Measurements from ENCODE around the gene DNAJC28. TPM values are rescaled to one million over a fixed set of nuclear protein-coding genes. Genes with fewer than 3 reads are reported as not detected.
A peak's percentile ranks its signal among the peaks of the same experiment; 100 is the strongest.

The DNAJC28 gene
- total and polyA plus RNA-seq, 9 of the 15 experiments (the other 6 are each of a cell fraction or from before 2014, with no cell fraction given) = 0.68 to 2.5 (median 1.1) TPM

- TF ChIP-seq CUX1 (CRISPR knock-in tag; IDR thresholded peaks at IDR 0.05) = no peak
- TF ChIP-seq ESRRA (IDR thresholded peaks at IDR 0.05; ENCODE audit: borderline replicate concordance, low read depth) = peak; percentile 43; the same call in 1 of the 2 replicates
- TF ChIP-seq POLR2H (tag; IDR thresholded peaks at IDR 0.05; ENCODE audit: low read depth) = peak; percentile 85
- TF ChIP-seq ZNF174 (CRISPR knock-in tag; IDR thresholded peaks at IDR 0.05) = no peak
- TF ChIP-seq, protein P1, sequence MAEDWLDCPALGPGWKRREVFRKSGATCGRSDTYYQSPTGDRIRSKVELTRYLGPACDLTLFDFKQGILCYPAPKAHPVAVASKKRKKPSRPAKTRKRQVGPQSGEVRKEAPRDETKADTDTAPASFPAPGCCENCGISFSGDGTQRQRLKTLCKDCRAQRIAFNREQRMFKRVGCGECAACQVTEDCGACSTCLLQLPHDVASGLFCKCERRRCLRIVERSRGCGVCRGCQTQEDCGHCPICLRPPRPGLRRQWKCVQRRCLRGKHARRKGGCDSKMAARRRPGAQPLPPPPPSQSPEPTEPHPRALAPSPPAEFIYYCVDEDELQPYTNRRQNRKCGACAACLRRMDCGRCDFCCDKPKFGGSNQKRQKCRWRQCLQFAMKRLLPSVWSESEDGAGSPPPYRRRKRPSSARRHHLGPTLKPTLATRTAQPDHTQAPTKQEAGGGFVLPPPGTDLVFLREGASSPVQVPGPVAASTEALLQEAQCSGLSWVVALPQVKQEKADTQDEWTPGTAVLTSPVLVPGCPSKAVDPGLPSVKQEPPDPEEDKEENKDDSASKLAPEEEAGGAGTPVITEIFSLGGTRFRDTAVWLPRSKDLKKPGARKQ (CRISPR knock-in tag; IDR thresholded peaks at IDR 0.05) = no peak
- TF ChIP-seq ARNT (IDR thresholded peaks at IDR 0.05) = no peak
- TF ChIP-seq TCF7 (IDR thresholded peaks at IDR 0.05; ENCODE audit: borderline replicate concordance) = peak; percentile 48; the same call in 1 of the 2 replicates
- no peak for TF ChIP-seq CEBPZ (IDR thresholded peaks at IDR 0.05; ENCODE audit: borderline replicate concordance, low read depth, low read length)
- TF ChIP-seq ZNF134 (CRISPR knock-in tag; conservative IDR thresholded peaks at IDR 0.05) = no peak
- TF ChIP-seq GTF2E2 (tag; IDR thresholded peaks at IDR 0.05) = peak; percentile 89
- TF ChIP-seq SAP30 (IDR thresholded peaks at IDR 0.05; ENCODE audit: borderline replicate concordance, insufficient read depth, low read depth, low read length, poor library complexity, severe bottlenecking) = no peak
- no peak for TF ChIP-seq TBL1XR1 (IDR thresholded peaks at IDR 0.05; ENCODE audit: low read length in 2 of 2)
- no peak for TF ChIP-seq RNF2 (IDR thresholded peaks at IDR 0.05)
- TF ChIP-seq ZNF165 (CRISPR knock-in tag; IDR thresholded peaks at IDR 0.05; ENCODE audit: borderline replicate concordance) = no peak
- TF ChIP-seq ELK3 (CRISPR knock-in tag; IDR thresholded peaks at IDR 0.05) = no peak
- TF ChIP-seq U2AF1 (optimal IDR thresholded peaks at IDR 0.05; ENCODE audit: low read depth, low read length) = no peak
Observed at GRCh38 chr21:33479679-33480480, 11.6 kb downstream of the DNAJC28 start, which contains the start of gene TMEM50B (continued).

Data from K562 (cell line).